ENCODE measurements around the gene MDC1. TPM values are rescaled to one million over a fixed set of nuclear protein-coding genes. Genes with fewer than 3 reads are reported as not detected.

Gene MDC1
- total RNA-seq, 1 experiment from 2014 or later = 77.6 TPM

DNA sequence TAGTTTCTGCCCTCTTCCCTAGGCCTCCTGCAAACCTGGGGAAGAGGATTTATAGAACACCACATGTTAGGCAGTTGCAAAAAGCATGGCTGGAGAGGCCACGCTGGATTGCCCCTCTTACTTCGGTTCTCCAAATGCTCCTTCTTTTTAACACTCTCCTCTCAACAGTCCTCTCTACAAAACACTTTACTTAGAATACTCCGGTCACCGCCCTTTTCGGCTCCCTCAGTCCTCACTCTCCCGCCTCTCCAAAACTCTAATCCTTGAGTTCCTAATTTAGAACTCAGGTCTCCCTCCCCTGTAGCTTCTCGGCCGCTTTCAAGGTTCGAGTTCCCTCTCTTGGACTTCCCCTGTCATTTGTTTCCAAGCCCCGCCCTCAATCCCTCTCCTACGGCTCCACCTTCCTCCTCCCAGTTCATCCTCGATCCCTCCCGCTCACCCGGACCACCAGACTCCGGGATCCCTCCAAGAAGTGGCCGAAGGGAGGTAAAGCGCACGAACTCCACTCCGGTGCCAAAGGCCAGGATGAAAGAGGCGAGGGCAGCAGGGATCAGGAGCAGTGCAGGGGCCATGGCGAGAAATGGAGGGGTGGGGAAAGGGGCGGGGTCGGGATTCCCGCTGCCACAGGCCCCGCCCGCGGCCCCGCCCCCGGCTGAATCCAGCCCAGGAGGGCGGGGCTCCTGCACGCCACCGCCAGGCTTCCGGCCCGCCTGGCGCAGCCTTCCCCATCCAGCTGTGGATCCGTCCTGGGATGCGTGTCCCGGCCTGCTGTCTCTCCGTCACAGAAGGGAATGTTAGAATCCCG lies 26.5 kb downstream of the MDC1 start, which contains the start of gene NRM:
TSS of gene NRM (minus strand) at position 582 of the 805 bp plus-strand sequence. CDS start at position 572, 10 bp downstream.
- Histone ChIP-seq H3T11ph (ENCODE audit: low read length) (no peak within 1 kb of the TSS), H3K27me3 (ENCODE audit: insufficient read depth, low read length) (no peaks in the 10 kb centered on the region), H3K23ac (ENCODE audit: insufficient read length, low read depth, low read length) (no peak within 1 kb of the TSS), H3K4ac (ENCODE audit: low read depth, low read length) (no peak within 1 kb of the TSS), H2AFZ (ENCODE audit: low read length) (no peak within 1 kb of the TSS), H2BK12ac (ENCODE audit: insufficient read length, low read depth, low read length) (no peak within 1 kb of the TSS), H3K56ac (ENCODE audit: insufficient read length, low read depth, low read length) (no peak within 1 kb of the TSS), H2AK5ac (ENCODE audit: insufficient read length, low read length) (no peak within 1 kb of the TSS), H4K8ac (replicated peaks; ENCODE audit: insufficient read length, low read depth, low read length) (no peak within 1 kb of the TSS), H4K20me1 (ENCODE audit: control insufficient read depth, insufficient read depth, insufficient read length) (no peaks in the 10 kb centered on the region), H2BK5ac (ENCODE audit: insufficient read length, low read length) (no peak within 1 kb of the TSS), H3K79me1 (ENCODE audit: insufficient read depth, low read depth, low read length, poor library complexity, severe bottlenecking) (no peaks in the 10 kb centered on the region), H2BK15ac (ENCODE audit: low read depth, low read length) (no peak within 1 kb of the TSS), H3K27ac (ENCODE audit: insufficient read length, low read depth, low read length) (no peak within 1 kb of the TSS), H4K91ac (ENCODE audit: insufficient read length, low read depth, low read length) (no peak within 1 kb of the TSS), H4K5ac (ENCODE audit: insufficient read length, low read depth, low read length) (no peak within 1 kb of the TSS), H3K9me3 (ENCODE audit: control insufficient read depth, low read depth, low read length) (no peaks in the 10 kb centered on the region), H3K14ac (ENCODE audit: insufficient read depth, low read length) (no peak within 1 kb of the TSS), H3K23me2 (ENCODE audit: insufficient read length, low read depth, low read length, poor library complexity, severe bottlenecking) (peaks cover 28% of the 10 kb centered on the region), H3K79me2 (ENCODE audit: insufficient read depth, low read length) (peaks cover 2% of the 10 kb centered on the region; the same call in 1 of the 2 replicates), H3K4me2 (ENCODE audit: insufficient read depth, insufficient read length, low read length) (peak within 1 kb of the TSS; percentile 89), H3K9ac (ENCODE audit: extremely low read depth, insufficient read length, low read length) (peak within 1 kb of the TSS; percentile 54), H2BK120ac (ENCODE audit: low read depth, low read length, poor library complexity, severe bottlenecking) (no peak within 1 kb of the TSS), H2BK20ac (ENCODE audit: low read depth, low read length, poor library complexity, severe bottlenecking) (no peak within 1 kb of the TSS), H3K18ac (ENCODE audit: insufficient read length, low read depth, low read length) (no peak within 1 kb of the TSS), H3K4me1 (ENCODE audit: insufficient read depth, low read length) (peaks cover 3% of the 10 kb centered on the region; the same call in 1 of the 2 replicates)
- peak; percentile 84 for DNase-seq
- H3K4me1 Mint-ChIP-seq = peaks cover 40 to 42% of the 10 kb centered on the region in 2 experiments
- H3K27ac Mint-ChIP-seq = peak within 1 kb of the TSS; percentile 77 to 90 (median 88)
- TF ChIP-seq, protein P1, sequence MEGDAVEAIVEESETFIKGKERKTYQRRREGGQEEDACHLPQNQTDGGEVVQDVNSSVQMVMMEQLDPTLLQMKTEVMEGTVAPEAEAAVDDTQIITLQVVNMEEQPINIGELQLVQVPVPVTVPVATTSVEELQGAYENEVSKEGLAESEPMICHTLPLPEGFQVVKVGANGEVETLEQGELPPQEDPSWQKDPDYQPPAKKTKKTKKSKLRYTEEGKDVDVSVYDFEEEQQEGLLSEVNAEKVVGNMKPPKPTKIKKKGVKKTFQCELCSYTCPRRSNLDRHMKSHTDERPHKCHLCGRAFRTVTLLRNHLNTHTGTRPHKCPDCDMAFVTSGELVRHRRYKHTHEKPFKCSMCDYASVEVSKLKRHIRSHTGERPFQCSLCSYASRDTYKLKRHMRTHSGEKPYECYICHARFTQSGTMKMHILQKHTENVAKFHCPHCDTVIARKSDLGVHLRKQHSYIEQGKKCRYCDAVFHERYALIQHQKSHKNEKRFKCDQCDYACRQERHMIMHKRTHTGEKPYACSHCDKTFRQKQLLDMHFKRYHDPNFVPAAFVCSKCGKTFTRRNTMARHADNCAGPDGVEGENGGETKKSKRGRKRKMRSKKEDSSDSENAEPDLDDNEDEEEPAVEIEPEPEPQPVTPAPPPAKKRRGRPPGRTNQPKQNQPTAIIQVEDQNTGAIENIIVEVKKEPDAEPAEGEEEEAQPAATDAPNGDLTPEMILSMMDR (conservative IDR thresholded peaks at IDR 0.05) = no peak
- peaks cover 4 to 13% (median 8%) of the 10 kb centered on the region in 3 experiments; a peak in 5 of 7 replicates for H3K36me3 Mint-ChIP-seq (ENCODE audit: insufficient read depth in 1 of 3, low read depth in 3 of 3)
- H3K27me3 Mint-ChIP-seq (ENCODE audit: low read depth) = peaks cover 3% of the 10 kb centered on the region; the same call in 1 of the 2 replicates
- H3K4me3 Mint-ChIP-seq = peak within 1 kb of the TSS; percentile 88 to 90
- WGBS (ENCODE audit: extremely low coverage, insufficient read length, low lambda C conversion rate) = no CpG with 5 or more reads among the region's 40 CpGs
- no peaks in the 10 kb centered on the region for H3K9me3 Mint-ChIP-seq

All from H9 (cell line).